Measurements from ENCODE around the gene LSM7. TPM values are rescaled to one million over a fixed set of nuclear protein-coding genes. Genes with fewer than 3 reads are reported as not detected.

LSM7 gene
- total RNA-seq, 4 donors from 2014 or later, result 51.8 to 95.7 (median 71.9) TPM

DNA sequence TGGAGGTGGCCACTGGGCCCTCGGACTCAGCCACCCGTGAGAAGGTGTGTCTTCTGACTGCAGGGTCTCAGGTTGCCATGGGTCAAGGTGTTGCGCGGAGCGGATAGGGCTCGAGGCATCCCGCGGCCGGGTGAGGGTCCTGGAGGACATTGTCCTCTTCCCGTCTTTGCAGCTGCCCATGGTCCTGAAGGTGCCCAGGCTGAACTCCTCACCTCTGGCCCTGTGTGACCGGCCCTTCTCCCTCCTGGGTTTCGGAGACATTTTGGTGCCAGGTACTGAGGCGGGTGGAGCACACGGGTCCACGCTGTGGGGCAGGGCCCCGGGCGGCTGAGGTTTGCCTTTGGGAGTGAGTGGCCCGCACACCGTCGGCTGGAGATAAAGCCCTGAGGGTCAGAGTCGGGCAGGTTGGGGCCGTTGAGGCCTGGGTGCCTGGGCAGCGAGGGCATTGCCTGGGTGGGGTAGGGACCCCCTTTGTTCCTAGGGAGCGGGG, 16.0 kb upstream of the LSM7 start:
- TF ChIP-seq, protein P1, sequence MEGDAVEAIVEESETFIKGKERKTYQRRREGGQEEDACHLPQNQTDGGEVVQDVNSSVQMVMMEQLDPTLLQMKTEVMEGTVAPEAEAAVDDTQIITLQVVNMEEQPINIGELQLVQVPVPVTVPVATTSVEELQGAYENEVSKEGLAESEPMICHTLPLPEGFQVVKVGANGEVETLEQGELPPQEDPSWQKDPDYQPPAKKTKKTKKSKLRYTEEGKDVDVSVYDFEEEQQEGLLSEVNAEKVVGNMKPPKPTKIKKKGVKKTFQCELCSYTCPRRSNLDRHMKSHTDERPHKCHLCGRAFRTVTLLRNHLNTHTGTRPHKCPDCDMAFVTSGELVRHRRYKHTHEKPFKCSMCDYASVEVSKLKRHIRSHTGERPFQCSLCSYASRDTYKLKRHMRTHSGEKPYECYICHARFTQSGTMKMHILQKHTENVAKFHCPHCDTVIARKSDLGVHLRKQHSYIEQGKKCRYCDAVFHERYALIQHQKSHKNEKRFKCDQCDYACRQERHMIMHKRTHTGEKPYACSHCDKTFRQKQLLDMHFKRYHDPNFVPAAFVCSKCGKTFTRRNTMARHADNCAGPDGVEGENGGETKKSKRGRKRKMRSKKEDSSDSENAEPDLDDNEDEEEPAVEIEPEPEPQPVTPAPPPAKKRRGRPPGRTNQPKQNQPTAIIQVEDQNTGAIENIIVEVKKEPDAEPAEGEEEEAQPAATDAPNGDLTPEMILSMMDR (IDR thresholded peaks at IDR 0.05; ENCODE audit: low read depth), result no peak

DNA sequence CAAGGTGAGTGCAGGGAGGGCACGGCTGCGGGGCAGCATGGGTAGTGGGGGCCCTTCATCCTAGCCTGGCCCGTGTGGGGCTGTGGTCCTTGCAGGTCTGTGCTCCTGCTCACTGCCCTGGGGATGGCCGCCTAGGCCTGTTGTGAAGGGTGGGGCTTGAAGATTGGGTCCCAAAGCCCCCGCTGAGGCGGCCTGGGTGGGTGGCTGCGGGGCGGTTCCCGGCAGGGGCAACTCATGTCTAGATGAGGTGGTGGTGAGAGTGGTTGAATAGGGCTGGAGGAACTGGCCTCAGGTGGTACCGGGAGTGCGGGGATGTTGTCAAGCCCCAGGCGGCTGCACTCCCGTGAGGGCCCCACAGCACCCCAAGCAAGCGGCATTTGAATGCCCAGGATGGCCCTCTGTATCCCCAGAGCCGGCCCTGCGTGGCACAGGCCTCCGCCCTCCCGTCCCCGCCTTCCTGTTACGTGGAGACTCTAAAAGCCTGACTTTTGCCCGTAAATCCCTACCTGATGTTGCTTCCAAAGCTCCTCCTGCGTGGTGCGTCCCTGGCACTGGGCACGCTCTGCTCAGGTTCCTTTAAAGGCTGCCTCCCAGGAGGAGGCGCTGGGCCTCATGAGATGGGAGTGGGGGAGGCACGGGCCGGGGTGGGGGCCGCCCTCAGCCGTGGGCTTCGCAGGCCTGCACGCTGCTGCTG, 15.1 kb upstream of the LSM7 start:
- TF ChIP-seq, protein P1 (IDR thresholded peaks at IDR 0.05; ENCODE audit: low read depth), result no peak

DNA sequence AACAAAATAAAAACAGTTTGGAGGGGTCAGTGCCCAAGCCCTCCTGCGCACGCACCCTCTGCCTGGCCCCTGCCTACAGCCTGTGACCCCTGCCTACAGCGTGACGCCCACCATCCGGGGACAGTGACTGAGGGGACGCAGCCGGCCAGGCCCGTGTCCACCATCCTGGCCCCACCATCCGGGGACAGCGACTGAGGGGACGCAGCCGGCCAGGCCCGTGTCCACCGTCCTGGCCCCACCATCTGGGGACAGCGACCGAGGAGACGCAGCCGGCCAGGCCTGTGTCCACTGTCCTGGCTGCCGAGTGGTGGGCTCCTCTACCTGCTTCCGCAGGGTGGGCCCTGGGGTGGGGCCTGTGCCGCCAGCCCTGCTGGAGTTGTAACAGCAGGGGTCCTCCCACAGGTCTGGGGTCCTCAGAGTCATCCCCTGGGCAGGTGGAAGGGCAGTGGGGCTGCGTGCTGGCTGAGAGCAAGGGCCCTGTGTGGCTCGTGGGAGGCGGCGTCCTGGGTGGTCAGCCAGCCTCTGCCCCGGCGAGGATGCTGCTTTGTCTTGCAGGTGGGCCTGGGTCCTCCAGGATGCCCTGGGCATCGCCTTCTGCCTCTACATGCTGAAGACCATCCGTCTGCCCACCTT, 14.4 kb upstream of the LSM7 start:
- TF ChIP-seq, protein P1 (IDR thresholded peaks at IDR 0.05; ENCODE audit: low read depth), result no peak

DNA sequence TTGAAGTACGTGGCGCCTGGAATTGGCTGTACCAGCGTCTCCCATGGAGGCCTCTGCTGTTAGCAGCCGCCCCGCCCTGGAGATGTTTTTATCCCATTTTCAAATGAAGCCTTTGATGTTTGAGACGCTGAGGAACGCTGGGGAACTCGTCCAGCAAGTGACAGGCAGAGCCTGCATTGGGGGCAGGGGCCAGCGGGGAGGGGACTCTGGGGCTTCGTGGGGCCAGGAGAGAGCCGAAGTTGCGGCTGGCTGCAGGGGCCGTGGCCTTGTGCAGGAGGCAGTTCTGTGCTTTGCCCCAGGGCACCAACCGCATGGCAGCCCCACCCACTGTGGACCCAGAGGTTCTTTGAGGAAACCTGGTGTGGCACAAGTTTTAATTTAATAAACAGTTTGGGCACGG, 13.6 kb upstream of the LSM7 start:
- TF ChIP-seq, protein P1 (IDR thresholded peaks at IDR 0.05; ENCODE audit: low read depth), result no peak

DNA sequence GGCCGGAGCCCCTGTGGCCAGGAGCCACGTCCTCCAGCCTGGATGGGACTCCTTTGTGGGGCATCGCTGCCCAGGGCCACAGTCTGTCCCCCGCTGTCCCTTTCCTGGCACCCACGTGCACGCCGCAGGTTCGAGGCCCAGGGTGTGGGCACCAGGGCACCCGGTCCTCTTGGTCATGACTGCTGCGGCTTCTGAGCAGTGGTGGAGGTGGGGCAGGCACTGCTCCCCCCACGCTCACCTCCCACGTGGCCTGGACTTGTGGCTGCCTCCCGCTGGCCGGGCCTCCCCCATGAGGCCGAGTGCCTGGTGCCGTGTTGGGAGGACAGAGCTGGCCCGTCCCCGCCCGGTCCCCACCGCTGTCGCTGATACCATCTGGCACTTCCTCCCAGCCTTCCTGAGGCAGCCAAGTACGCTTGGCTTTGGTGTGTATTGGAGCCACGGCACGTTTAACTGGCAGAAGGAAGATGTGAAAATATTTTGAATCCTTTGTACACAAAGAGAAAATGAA, 12.9 kb upstream of the LSM7 start:
- TF ChIP-seq, protein P1 (IDR thresholded peaks at IDR 0.05; ENCODE audit: low read depth), result no peak

DNA sequence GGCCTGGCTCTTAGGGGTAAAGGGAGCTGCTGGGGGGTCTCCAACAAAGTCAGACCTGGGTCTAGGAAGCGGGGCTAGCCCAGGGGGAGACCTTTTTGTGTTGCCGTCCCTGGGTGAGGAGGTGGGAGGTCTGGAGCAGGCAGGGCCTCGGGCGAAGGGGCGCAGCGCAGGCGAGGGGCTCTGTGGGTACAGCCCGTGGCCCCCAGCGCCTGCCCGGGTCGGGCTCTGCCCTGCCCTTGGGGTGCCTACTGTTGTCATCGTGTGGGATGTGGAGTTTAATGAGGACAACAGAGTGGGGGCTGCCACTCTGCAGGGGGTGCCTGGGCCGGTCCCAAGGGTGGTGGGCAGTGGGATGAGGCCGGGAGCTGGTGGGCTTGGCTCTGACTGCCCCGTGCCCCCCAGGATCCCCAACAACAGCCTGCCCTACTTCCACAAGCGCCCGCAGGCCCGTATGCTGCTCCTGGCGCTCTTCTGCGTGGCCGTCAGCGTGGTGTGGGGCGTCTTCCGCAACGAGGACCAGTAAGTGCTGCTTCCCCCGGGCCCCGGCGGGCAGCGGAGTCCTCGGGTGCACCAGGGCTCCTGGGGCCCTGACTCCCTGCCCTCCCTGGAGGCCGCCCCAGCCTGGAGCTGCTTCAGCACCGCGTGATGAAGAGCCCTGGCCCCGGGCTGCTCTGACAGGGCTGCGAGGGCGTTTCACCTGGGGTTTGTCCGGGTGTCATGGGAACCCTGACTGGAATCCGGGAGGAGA, 12.3 kb upstream of the LSM7 start:
- TF ChIP-seq, protein P1 (IDR thresholded peaks at IDR 0.05; ENCODE audit: low read depth), result no peak

Measured in subcutaneous adipose tissue (tissue), 4 donors.